ENCODE results near the gene RNASET2.
"Not testable (repeated sequence)": the region's sequence is repeated elsewhere in the genome, so short reads cannot be mapped to it uniquely, and the experiment has no call there.

DNA sequence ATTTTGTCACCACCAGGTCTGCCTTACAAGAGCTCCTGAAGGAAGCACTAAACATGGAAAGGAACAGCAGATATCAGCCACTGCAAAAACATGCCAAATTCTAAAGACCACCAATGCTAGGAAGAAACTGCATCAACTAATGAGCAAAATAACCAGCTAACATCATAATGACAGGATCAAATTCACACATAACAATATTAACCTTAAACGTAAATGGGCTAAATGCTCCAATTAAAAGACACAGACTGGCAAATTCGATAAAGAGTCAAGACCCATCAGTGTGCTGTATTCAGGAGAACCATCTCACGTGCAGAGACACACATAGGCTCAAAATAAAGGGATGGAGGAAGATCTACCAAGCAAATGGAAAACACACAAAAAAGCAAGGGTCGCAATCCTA, 69.6 kb downstream of the RNASET2 start:
- TF ChIP-seq EP300 (IDR thresholded peaks at IDR 0.05; ENCODE audit: low read depth) = not testable (repeated sequence)
- TF ChIP-seq, protein P1, sequence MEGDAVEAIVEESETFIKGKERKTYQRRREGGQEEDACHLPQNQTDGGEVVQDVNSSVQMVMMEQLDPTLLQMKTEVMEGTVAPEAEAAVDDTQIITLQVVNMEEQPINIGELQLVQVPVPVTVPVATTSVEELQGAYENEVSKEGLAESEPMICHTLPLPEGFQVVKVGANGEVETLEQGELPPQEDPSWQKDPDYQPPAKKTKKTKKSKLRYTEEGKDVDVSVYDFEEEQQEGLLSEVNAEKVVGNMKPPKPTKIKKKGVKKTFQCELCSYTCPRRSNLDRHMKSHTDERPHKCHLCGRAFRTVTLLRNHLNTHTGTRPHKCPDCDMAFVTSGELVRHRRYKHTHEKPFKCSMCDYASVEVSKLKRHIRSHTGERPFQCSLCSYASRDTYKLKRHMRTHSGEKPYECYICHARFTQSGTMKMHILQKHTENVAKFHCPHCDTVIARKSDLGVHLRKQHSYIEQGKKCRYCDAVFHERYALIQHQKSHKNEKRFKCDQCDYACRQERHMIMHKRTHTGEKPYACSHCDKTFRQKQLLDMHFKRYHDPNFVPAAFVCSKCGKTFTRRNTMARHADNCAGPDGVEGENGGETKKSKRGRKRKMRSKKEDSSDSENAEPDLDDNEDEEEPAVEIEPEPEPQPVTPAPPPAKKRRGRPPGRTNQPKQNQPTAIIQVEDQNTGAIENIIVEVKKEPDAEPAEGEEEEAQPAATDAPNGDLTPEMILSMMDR (IDR thresholded peaks at IDR 0.05) = not testable (repeated sequence)
